HG03460 (cell line): Measurements from ENCODE around the gene GLIS1.
A peak's percentile ranks its signal among the peaks of the same experiment; 100 is the strongest.
"Not testable (repeated sequence)": the region's sequence is repeated elsewhere in the genome, so short reads cannot be mapped to it uniquely, and the experiment has no call there.

Source experiments
- ATAC-seq: cut with Tn5 transposase; IDR thresholded peaks from one replicate; pipeline ENCODE4 v1.9.1; 2021; ENCODE audit not compliant: unreplicated experiment

GLIS1 gene

GRCh38 chr1:53739109-53739681 is at the start of gene GLIS1:
Gene GLIS1 (minus strand): TSS chr1:53739164. CDS start chr1:53738064, 1,100 bp downstream.
- ATAC-seq, result peak; percentile 98

- no peak for ATAC-seq
Observed at GRCh38 chr1:53787655-53788054, 48.7 kb upstream of the GLIS1 start.

GRCh38 chr1:53783056-53783455 is 44.1 kb upstream of the GLIS1 start:
- no peak for ATAC-seq

GRCh38 chr1:53781654-53782053 is 42.7 kb upstream of the GLIS1 start:
- no peak for ATAC-seq

- no peak for ATAC-seq
Observed at GRCh38 chr1:53777272-53777671, 38.3 kb upstream of the GLIS1 start.

- ATAC-seq, result no peak
Observed at GRCh38 chr1:53771648-53772047, 32.7 kb upstream of the GLIS1 start.

- no peak for ATAC-seq
Observed at GRCh38 chr1:53769780-53770179, 30.8 kb upstream of the GLIS1 start.

- no peak for ATAC-seq
Observed at GRCh38 chr1:53769184-53769583, 30.2 kb upstream of the GLIS1 start.

- ATAC-seq, result no peak
Observed at GRCh38 chr1:53766831-53767405, 28.0 kb upstream of the GLIS1 start.

- no peak for ATAC-seq
Observed at GRCh38 chr1:53766194-53766742, 27.3 kb upstream of the GLIS1 start.

GRCh38 chr1:53765657-53766056 is 26.7 kb upstream of the GLIS1 start:
- no peak for ATAC-seq

- ATAC-seq, result no peak
Observed at GRCh38 chr1:53763911-53764310, 24.9 kb upstream of the GLIS1 start.

GRCh38 chr1:53763461-53763860 is 24.5 kb upstream of the GLIS1 start:
- ATAC-seq, result no peak

- not testable (repeated sequence) for ATAC-seq
Observed at GRCh38 chr1:53760497-53760896, 21.5 kb upstream of the GLIS1 start.

- no peak for ATAC-seq
Observed at GRCh38 chr1:53755874-53756273, 16.9 kb upstream of the GLIS1 start.

- no peak for ATAC-seq
Observed at GRCh38 chr1:53754484-53755312, 15.7 kb upstream of the GLIS1 start.

GRCh38 chr1:53752281-53752680 is 13.3 kb upstream of the GLIS1 start:
- no peak for ATAC-seq

GRCh38 chr1:53747841-53748240 is 8.9 kb upstream of the GLIS1 start:
- no peak for ATAC-seq

- ATAC-seq, result no peak
Observed at GRCh38 chr1:53740621-53741105, 1.7 kb upstream of the GLIS1 start.

GRCh38 chr1:53738205-53739108 is 507 bp downstream of the GLIS1 start:
- ATAC-seq, result peak; percentile 9
